Right hindlimb (tissue), 1 donor: ENCODE measurements around the gene DCX.

ENCODE experiments used
- DNase-seq: peaks from one replicate; pipeline ENCODE4 v3.0.0-alpha.2; 2018

The DCX gene

DNA sequence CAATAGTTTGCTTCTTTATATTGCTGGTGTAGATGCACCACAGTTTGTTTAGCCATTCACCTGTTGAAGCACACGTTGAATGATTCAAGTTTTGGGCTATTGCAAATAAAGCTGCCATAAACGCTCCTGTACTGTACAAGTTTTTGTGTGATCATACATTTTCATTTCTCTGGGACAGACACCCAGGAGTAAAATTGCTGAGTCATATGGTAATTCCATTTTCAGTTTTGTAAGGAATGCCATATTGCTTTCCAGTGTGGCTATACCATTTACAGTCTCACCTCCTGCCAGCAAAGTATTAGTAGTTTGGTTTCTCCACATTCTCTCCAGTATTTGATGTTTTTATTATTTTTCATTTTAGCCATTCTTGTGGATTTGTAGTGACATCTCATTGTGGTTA, 109.7 kb downstream of the DCX start:
- DNase-seq, result no peak

GRCh38 chrX:111288841-111289240, 123.2 kb downstream of the DCX start:
- no peak for DNase-seq

- peak; percentile 48 for DNase-seq
These were observed 127.2 kb downstream of the DCX start for GRCh38 chrX:111284631-111285293.

DNA sequence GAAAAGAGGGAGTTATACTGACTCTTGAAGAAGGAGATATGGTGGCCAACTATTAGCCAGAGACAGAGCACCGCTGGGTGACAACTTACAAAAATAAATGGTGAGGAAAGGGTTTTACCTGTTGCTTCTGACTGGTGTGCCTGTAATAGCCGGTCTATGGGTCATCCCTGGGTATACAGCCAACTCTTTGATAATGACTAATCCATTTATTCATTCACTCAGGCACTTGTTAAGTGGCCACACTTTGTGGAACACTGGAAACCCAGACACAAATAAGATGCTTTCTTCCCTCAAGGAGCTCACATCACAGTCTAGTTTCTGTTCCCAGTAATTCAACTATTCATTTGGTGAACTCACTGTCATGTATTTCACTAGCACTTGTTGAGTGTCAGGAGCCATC, 128.5 kb downstream of the DCX start:
- DNase-seq, result no peak

DNA sequence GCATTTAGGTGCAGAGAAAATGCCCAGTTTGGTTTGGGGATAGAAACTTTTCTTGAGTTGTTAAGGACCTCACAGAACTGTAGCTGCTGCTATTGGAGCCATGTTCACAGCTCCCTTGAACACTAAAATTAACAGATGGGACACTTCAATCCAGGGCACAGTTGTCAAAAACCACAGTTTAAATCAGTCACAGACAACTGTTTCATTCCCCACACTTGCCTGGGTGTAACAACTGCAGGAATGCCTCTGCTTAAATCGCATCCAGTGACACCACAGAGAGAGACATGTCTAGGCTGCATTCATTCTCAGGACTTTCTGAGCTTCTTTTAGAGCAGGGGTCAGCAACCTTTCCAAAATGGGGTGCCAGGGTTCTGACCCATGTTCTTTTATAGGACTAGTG, 129.0 kb downstream of the DCX start:
- DNase-seq, result no peak

DNA sequence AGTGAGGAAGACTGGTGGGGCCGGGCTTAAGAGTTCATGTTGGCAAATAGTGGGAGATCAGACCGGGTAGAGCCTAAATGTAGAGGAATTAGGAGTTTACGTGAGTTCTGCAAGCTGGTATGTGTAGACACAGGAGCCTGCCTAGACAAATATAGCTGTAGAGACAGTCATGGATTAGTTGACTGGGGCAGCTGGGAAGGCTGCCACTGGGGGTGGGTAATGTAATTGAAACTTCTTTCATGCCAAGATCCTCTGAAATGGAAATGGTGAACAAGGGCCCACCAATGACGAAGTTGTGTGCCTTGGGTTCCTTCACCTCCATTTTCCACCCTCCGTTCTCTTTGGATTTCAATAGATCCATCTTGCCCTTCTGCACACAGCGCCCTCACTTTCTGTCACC, 129.9 kb downstream of the DCX start:
- no peak for DNase-seq

GRCh38 chrX:111270339-111270738, 141.7 kb downstream of the DCX start, which contains the start of gene CAPN6:
CAPN6 (minus strand) TSS chrX:111270483; CDS start chrX:111263936, 6,547 bp downstream.
- DNase-seq, result peak; percentile 78

DNA sequence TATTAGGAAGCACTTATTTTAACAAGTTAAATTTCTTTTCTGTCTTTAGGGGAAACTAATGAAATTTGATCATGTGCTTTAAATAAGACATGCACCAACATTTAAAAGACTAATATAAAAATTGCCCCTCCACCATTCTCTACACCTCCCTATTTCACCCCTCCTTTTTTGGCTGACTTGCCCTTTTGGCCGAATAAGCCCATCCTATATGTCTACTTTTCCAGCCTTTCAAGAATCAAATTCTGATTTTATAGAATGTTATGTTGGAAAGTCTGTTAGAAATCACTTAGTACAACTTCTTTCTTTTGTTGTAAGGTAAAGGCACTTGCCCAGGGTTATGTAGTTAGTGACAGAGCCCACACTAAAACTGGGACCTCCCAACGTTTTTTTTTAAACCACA, 143.5 kb downstream of the DCX start:
- no peak for DNase-seq

GRCh38 chrX:111265486-111265885, 146.5 kb downstream of the DCX start:
- no peak for DNase-seq

- no peak for DNase-seq
These were observed 147.6 kb downstream of the DCX start for GRCh38 chrX:111264385-111264784.

GRCh38 chrX:111262086-111262485, 149.9 kb downstream of the DCX start:
- no peak for DNase-seq

GRCh38 chrX:111260451-111260850, 151.5 kb downstream of the DCX start:
- DNase-seq, result peak; percentile 56

GRCh38 chrX:111259559-111259958, 152.4 kb downstream of the DCX start:
- DNase-seq, result no peak

- peak; percentile 46 for DNase-seq
These were observed 154.3 kb downstream of the DCX start for GRCh38 chrX:111257733-111258132.

DNA sequence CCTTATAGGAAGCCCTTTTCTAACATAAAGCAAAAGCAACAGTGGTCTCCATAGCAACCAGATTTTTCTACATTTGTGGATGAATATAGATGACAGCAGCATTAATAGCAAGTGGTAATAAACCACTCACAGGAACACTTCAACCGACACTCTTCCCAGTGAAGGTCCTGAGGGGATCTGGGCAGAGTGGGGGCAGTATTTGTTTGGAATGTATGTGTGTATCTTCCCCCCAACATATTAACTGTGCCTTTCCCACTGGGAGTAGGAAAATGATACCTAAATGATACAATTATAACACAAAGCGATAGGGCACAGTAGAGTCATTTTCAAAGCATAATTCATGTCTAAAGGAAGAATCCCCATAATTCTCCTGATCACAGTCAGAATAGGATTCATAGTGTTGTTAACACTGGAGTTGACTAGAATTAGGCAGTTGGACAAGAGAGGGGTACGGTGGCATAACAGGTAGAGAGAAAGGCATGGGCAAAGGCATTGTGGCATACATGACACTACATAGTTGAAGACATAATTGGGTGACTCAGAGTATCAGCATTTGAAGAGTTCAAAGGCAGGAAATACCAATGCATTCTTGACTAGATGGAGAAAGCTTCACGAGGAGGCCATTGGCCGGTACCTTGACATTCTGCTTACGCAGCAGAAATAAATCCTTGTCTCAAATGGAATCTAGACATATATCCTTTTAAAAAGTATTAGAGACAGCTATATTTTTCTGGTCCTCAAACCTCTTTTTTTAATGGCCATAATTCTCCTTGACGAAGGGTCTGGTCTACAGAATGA, 156.9 kb downstream of the DCX start:
- DNase-seq, result no peak

GRCh38 chrX:111244235-111244750, 167.7 kb downstream of the DCX start:
- DNase-seq, result no peak
